Neural progenitor cell (in vitro differentiated cells): ENCODE measurements around the gene CNNM2.

Experiments
- CTCF ChIP-seq: fragments of 200-600 bp; sonication (generic); IDR thresholded peaks from 2 replicates; pipeline ENCODE4 v1.5.1; 2017; ENCODE audit warnings: antibody characterized with exemption, mild to moderate bottlenecking
- EZH2 ChIP-seq: fragments of 200-600 bp; sonication (generic); IDR thresholded peaks from 2 replicates; pipeline ENCODE4 v1.6.1; 2017; ENCODE audit warnings: antibody characterized with exemption, mild to moderate bottlenecking, moderate library complexity
- EZH2phosphoT487 ChIP-seq: fragments of 200-600 bp; sonication (generic); IDR thresholded peaks from 2 replicates; pipeline ENCODE4 v1.6.1; 2017; ENCODE audit warnings: antibody characterized with exemption

GRCh38 chr10:103064956-103065355 is 146.9 kb downstream of the CNNM2 start:
- TF ChIP-seq CTCF (no peak), EZH2phosphoT487 (no peak), EZH2 (no peak)
